SK-N-SH treated with all-trans-retinoic acid at 6 μM for 48 hours (cell line): Measurements from ENCODE around the gene LRRC74B.

Experiments used
- ARNTL ChIP-seq: fragments of 450-650 bp; formaldehyde crosslinking; IDR thresholded peaks from 2 replicates; pipeline ENCODE4 v1.5.0; 2020; ENCODE audit warnings: low read depth, mild to moderate bottlenecking, moderate library complexity, borderline replicate concordance
- BACH2 ChIP-seq: fragments of 250-450 bp; sonication (Bioruptor Pico); IDR thresholded peaks from 2 replicates; pipeline ENCODE4 v1.9.0; 2021; ENCODE audit warnings: mild to moderate bottlenecking, borderline replicate concordance
- CREB5 ChIP-seq: fragments of 250-450 bp; sonication (Bioruptor Pico); IDR thresholded peaks from 2 replicates; pipeline ENCODE4 v1.5.1; 2020; ENCODE audit warnings: low read depth, mild to moderate bottlenecking, moderate library complexity
- CSRNP3 ChIP-seq: fragments of 250-450 bp; sonication (Bioruptor Pico); IDR thresholded peaks from 2 replicates; pipeline ENCODE4 v1.5.1; 2021; ENCODE audit warnings: mild to moderate bottlenecking, moderate library complexity
- PATZ1 ChIP-seq: fragments of 250-450 bp; sonication (Bioruptor Pico); IDR thresholded peaks from 2 replicates; pipeline ENCODE4 v1.8.0; 2020; ENCODE audit warnings: mild to moderate bottlenecking, moderate library complexity, borderline replicate concordance
- TOX ChIP-seq: fragments of 250-450 bp; sonication (Bioruptor Pico); IDR thresholded peaks from 2 replicates; pipeline ENCODE4 v1.8.0; 2021; ENCODE audit warnings: mild to moderate bottlenecking, moderate library complexity, borderline replicate concordance
- ZC3H10 ChIP-seq: fragments of 250-450 bp; sonication (Bioruptor Pico); IDR thresholded peaks from 2 replicates; pipeline ENCODE4 v1.5.1; 2021; ENCODE audit warnings: mild to moderate bottlenecking, moderate library complexity
- ZFP30 ChIP-seq: fragments of 450-650 bp; formaldehyde crosslinking; IDR thresholded peaks from 2 replicates; pipeline ENCODE4 v1.5.0; 2022; ENCODE audit warnings: mild to moderate bottlenecking, moderate library complexity
- ZNF70 ChIP-seq: fragments of 450-650 bp; formaldehyde crosslinking; IDR thresholded peaks from 2 replicates; pipeline ENCODE4 v1.5.0; 2020; ENCODE audit warnings: mild to moderate bottlenecking, moderate library complexity
- ZNF8 ChIP-seq: fragments of 450-650 bp; formaldehyde crosslinking; IDR thresholded peaks from 2 replicates; pipeline ENCODE4 v1.5.0; 2020; ENCODE audit warnings: mild to moderate bottlenecking, moderate library complexity

GRCh38 chr22:21047730-21048129, 2.0 kb downstream of the LRRC74B start:
- TF ChIP-seq ZFP30 (CRISPR knock-in tag) (no peak), CSRNP3 (CRISPR knock-in tag) (no peak), PATZ1 (no peak), ARNTL (CRISPR knock-in tag) (no peak), CREB5 (CRISPR knock-in tag) (no peak), BACH2 (CRISPR knock-in tag) (no peak), ZC3H10 (CRISPR knock-in tag) (no peak), ZNF70 (CRISPR knock-in tag) (no peak), ZNF8 (CRISPR knock-in tag) (no peak), TOX (CRISPR knock-in tag) (no peak)
